ENCODE results near the gene NEDD9.

The NEDD9 gene

GRCh38 chr6:11214901-11215300, 17.6 kb downstream of the NEDD9 start:
- DNase-seq, result no peak

GRCh38 chr6:11214084-11214833, 18.2 kb downstream of the NEDD9 start:
- DNase-seq, result no peak

GRCh38 chr6:11213422-11214021, 18.9 kb downstream of the NEDD9 start:
- no peak for DNase-seq

DNA sequence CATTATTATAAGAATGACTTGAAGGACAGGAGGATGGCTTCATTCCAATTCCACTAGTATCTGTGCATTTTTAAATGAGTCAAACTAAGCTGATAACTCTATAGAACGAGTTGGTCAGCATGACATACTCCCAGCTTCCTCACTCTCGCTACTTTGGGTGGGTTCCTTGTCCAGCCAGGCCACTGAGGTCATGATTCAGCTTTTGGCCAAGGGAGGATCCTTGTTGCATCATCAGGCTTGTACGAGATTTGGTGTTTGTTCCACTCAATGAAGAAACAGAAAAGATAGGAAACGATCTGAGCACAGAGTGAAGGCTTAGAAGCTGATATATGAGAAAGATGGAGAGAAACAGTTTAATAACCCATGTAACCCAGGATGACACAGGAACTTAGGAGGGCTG, 19.8 kb downstream of the NEDD9 start:
- DNase-seq, result no peak

DNA sequence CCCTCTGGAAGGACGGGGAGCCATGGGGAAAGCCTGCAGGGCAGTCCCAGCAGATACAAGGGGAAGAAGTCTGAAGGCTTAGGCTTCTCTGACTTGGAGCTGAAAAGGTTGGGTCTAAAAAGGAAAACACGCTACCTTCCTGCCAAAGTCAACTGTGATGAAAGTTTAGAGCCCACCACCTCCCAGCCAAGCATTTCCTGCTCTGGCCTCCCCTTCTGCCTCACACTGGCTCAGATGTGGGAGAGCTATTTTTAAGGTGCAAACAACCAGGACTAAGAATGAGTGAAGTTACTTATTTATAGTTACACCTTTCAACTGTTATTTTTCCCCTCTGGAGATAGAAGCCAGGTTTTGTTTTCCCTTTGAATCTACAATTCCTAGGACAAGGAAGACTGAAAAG, 21.2 kb downstream of the NEDD9 start:
- no peak for DNase-seq

DNA sequence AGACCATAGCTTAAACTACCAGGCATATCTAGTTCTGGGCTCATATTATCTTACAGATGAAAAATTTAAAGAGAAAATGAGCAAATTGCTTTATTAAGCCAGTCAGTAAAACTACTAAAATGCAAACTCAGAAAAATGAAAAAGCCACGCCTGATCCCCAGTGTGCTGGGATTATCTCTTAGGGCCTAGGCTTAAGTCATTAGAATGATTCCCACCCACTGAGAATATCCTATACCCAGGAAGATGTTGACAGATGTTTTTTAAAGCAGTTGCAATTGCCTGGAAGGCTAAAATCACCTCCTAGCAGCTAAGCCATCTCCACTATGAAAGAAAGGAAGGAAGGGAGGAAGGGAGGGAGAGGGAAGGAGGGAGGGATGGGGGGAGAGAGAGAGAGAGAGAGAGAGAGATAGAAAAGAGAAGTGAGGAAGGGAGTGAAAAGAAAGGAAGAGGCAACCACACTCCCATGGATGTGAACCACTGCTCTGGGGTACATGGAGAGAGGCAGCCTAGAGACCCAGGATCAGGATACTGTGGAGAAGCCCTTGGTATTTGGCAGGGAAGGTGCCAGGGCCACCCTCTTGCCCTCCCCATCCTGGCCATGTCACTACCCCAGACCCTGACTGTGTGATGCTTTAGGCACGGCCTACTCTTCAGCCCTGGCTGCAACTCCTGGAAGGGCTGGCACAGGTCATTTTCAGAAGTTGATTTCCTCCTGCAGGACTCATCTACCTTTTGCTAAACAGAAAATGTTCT, 21.9 kb downstream of the NEDD9 start:
- DNase-seq, result no peak

- no peak for DNase-seq
Measured at GRCh38 chr6:11209906-11210305, 22.6 kb downstream of the NEDD9 start.

DNA sequence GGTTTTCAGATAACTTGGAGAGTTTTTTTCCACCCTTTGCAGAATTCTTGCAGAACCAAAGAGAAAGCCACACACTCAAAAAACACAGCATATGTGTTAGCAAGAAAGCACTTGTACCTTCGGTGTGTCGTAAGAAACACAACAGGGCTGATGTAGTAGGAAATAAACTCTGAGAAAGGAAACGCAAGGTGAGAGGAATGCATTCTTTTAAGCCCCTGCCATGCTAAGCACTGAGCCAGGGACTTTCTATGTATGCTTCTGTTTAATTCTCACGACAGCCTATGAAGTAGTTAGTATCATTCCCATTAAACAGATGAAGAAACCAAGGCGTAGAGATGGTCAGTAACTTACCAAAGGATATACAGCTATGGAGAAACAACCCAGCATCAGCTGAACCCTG, 23.1 kb downstream of the NEDD9 start:
- no peak for DNase-seq

- no peak for DNase-seq
Measured at GRCh38 chr6:11208854-11209253, 23.6 kb downstream of the NEDD9 start.

DNA sequence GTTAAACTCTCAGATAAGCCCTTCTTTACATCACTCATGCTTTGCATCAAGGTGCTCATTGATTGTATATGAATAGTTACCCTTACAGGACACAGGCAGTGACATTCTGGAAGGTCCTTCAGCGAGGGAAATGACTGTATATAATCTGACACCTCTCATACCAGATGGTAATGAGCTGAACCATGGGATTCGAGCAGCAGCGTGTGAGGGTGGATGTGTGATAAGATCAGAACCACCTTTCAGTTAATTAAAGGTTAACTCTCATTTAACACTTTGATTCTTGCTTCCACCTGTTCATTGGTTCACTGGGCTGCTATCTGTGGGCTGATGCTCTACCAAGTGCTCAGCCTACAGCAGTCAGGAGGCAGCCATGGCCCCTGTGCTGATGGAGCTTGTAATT, 24.2 kb downstream of the NEDD9 start:
- DNase-seq, result no peak

DNA sequence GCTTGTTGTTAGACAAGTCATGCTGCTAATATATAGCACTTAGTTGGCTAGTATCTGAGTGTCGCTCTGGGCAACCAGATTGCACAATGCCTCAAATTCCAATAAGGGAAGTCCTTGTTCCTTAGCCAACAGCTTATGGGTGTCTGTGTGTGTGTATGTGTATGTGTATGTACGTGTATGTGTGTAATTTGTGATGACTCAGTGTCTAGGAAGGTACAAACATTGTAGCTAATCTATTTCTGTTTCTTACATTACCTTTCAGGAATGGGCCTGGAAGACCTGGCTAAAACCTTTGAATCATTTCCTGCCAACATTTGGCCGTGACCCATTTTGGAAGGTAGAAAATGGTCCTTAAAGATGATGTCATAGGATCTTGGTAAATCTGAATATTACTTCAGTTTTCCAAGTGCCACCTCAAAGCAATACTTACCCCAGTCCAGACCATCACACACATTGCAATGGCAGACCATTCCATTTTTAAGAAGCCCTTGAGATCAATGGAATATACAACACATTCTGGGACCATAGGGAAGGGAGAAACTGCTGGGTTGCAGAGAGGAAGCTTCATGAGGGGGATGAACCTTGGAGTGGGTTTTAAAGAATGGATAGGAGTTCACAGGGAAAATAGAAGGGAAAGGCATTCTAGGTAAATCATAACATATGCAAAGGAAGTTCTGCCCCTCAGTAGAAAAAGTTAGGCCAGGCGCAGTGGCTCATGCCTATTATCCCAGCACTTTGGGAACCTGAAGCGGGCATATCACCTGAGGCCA, 25.1 kb downstream of the NEDD9 start:
- no peak for DNase-seq

- DNase-seq, result no peak
Measured at GRCh38 chr6:11206576-11206975, 25.9 kb downstream of the NEDD9 start.

DNA sequence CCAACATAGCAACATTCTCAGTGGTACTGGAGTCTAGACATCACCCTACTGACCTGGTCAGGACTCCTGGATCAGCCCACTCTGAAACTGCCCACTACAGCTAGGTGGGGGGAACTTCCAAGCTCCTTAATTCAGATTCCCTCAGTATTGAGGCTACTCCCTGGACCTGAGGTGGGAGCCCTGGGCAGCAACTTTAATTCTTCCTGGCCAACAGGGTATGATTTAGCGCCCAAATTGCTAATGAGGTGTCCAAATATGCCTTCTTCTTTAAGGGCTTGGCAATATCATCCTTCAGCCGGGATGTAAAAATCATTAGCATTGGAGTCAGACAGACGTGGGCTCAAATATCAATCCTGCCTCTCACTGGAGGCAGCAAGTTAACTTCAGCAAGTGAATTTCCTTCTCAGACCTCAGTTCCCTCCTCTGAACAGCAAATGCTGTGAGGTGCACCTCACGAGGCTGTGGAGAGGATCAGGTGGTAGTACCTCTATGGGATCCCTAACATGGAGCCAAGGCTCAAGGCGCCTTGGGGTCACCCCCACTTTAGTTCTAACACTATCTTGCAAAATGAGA, 27.6 kb downstream of the NEDD9 start:
- DNase-seq, result no peak

DNA sequence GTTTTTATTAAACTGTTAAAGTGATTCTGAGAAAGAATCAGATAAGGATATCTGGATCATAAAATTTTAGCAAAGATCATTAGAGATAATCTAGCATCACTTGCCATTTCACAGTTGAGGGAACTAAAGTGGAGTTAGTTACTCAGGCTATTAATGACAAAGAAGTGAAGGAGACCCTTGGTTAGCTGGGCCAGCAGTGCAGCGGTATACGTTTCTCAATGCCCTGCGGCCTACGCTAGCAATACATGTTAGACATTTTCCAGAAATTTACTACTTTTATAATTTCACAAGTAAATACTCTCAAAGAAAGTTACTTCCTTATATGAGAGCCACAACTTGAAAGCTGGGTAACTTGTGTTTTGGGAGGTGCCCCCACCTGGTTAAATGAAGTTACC, 28.5 kb downstream of the NEDD9 start:
- no peak for DNase-seq

DNA sequence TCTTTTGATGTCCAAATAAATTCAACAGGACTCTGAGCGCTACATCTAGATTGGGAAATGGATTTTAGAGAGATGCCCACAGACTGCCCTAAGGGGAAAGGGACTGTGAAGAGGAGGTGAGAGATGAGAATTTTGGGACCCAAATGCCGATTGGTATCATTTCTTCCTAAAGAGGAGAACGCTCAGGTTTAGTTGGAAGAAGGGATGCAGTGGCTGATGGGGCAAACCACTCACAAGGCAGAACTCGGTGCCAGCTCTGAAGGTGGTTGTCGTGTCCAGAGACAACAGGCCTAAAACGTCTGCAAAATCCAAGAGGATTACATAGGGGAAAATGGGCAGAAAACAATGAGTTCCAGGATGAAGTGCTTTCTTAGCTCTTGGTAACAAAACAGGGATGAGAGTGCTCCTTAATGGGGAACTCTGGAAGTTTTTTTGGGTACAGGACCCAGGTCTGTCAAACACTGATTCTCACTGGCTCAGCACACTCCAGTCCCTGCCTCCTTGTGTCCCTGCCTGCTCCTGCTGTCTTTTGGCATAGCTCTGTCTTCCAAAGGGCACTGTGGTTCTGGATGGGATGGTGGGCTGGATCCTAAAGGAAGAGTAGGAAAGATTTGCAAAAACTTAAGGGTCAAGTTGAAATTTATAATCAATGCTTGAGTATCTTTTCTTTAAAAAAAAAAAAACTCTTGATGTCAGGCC, 29.0 kb downstream of the NEDD9 start:
- no peak for DNase-seq

DNA sequence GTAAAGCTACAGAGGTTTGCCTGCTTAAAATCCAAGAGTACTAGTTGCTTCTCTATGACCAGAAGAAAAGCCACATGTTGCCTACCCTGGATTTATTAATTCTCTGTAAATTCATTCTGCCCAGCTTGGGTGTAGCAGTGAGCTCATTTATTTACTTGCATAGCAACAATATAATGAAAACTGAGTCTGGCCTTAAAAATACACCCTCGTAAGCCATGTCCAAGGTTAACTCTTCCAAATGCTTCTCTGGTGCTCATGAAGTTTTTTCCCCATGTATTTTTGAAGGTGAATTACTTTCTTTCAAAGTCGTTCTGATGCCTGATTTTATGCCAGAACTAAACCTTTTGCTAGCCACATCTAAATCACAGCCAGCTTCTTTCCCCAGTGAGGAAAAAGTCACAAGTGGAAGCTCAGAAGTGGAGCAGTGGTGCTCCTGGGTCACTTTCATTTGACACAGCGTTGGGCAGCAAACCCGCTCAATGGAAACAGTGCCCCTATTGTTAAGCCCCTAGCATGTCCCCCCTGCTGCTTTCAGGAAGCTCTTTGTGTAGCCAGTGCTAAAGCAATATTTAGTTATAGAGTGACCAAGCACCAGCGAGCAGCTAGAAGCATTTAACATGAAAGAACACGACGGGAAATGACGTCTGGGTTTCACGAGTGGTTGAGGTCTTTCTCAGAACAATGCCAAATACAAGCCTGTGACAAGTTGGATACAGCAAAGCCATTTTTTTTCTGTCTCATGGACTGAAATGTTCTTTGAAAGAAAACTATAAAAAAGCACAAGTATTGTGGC, 29.8 kb downstream of the NEDD9 start:
- DNase-seq, result peak; percentile 57

DNA sequence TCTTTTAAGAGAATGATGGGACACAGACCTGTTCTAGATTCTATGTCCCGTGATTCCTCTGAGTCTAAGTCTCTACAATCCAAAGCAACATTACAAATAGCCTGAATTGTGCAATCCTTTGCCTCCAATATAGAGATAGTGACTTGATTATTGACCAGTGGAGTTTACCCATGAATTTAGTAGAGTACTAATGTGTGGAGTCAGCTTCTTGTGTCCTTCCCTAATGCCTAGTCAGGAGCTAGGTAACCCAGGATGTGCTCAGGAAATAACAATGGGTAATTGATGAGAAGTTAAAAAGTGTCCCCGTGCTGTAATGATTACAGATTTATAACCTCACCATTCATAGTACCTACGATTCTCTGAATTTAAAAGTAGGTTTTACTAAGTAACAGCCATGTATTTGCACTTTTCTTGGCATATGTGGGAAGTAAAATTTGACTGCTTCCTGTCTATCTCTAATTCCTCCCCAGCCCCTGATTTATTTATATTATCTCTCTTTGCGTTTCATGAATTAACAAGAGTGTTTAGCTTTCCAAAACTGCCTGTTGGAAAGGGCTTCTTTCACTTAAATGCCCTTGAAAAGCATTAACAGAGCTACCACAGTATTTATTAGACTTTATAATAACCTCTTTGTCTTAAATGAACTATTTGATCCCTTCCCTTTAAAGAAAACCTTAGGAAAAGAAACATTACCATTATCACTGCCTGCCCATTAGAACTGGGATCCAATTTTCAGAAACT, 30.5 kb downstream of the NEDD9 start:
- no peak for DNase-seq

GRCh38 chr6:11201015-11201414, 31.5 kb downstream of the NEDD9 start:
- DNase-seq, result no peak

- DNase-seq, result no peak
Measured at GRCh38 chr6:11200356-11200755, 32.1 kb downstream of the NEDD9 start.

DNA sequence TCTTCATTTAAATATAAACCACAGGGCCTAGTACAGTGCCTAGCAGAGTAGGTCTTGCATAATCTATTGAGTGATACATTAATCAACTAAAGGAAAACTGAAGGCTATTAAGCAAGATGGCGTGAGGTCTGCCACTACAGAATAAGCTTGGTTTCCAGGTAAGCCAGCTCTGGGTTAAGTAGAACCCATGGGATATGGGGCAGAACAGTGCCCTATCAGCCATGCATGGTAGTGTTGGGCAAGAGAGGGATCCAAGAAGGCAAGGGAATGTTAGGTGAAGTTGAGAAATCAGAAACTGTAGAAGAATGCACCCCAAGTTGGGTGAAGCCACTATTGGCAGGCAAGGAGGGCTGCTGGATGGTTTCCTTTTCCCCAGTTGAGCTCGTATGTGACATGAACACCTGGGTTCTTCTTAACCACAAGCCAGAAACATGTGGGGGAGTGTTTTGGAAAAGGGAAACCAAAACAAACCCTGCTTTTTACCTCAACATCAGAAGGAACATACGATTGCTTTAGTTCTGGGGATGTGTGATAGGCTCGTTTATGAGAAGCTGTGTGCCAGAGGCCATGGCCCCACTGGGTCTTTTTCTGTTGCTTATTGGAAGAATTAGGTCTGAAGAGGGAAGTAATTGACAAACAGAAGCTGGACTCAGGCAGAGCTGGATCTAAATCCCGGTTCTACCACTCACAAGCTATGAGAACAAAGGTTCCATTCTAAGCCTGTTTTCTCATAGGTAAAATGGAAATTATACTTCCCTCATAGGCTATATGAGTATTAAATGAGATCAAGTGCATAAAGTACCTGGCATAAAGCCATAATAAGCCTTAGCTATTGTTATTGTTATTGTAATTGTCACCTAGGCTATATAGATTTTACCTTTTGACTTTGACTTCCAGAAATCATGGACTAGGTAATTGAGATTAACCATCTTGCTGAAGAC, 33.5 kb downstream of the NEDD9 start:
- DNase-seq, result peak; percentile 63

Measured in CD4-positive, alpha-beta T cell treated with Interleukin-10 for 1 hour (primary cell).